Measurements from ENCODE around the gene GOLGA8B. TPM values are rescaled to one million over a fixed set of nuclear protein-coding genes. Genes with fewer than 3 reads are reported as not detected.

GOLGA8B gene
- total RNA-seq, 4 donors from 2014 or later, result 39.4 to 145 (median 49.5) TPM

DNA sequence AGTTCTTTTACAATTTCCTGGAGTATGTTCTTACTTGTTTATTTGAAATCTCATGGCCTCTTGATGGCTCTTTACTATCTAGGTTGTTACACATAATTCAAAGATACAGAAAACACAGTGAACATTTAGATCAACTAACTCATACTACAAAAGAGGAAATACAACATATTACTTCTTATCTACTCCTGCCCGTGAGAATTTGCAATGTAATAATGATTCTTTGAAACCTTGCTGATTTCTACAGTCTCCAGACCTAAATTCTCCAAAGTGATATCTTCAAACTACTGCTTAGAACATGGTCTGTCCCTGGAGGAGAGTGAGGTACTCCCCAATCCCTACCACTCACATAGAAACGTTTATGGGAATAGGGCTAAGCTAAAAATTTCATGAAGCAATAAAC, 29.9 kb upstream of the GOLGA8B start:
- 42 to 45% methylated on average over 2 of the region's 2 CpGs for WGBS, 2 donors
- intact Hi-C loops (cut with DNase I; ENCODE audit: low total_unique reads), result no loop called here
- no peak overlapping the region for H3K4me3 ChIP-seq (ENCODE audit: low read depth, poor library complexity, severe bottlenecking)
- DNase-seq (ENCODE audit: low spot score in 2 of 2), result no peak
- TF ChIP-seq, protein P1, sequence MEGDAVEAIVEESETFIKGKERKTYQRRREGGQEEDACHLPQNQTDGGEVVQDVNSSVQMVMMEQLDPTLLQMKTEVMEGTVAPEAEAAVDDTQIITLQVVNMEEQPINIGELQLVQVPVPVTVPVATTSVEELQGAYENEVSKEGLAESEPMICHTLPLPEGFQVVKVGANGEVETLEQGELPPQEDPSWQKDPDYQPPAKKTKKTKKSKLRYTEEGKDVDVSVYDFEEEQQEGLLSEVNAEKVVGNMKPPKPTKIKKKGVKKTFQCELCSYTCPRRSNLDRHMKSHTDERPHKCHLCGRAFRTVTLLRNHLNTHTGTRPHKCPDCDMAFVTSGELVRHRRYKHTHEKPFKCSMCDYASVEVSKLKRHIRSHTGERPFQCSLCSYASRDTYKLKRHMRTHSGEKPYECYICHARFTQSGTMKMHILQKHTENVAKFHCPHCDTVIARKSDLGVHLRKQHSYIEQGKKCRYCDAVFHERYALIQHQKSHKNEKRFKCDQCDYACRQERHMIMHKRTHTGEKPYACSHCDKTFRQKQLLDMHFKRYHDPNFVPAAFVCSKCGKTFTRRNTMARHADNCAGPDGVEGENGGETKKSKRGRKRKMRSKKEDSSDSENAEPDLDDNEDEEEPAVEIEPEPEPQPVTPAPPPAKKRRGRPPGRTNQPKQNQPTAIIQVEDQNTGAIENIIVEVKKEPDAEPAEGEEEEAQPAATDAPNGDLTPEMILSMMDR (IDR thresholded peaks at IDR 0.05), result no peak
- no peak for TF ChIP-seq POLR2A (IDR thresholded peaks at IDR 0.05)

DNA sequence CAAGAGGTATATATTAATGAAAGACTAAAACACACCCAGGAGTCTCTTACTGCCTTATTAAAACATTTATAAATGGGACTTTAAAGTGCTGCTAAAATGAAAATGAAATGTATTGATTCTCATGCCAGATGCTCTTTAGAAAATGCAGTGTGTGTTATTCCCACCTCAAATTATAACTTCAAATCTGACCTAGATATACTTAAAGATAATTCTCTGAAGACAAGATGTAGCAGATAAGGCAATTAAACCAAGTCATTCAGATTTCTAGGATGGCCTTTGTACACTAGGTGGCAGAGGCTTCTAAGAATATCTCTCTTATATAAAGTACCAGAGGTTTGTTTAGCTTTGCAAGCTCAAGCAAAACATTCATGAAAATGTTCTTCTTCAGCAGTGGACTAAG, 26.9 kb upstream of the GOLGA8B start:
- no peak overlapping the region for H3K4me3 ChIP-seq (ENCODE audit: low read depth, poor library complexity, severe bottlenecking)
- DNase-seq (ENCODE audit: low spot score in 2 of 2), result no peak
- intact Hi-C loops (cut with DNase I; ENCODE audit: low total_unique reads), result no loop called here
- TF ChIP-seq, protein P1 (IDR thresholded peaks at IDR 0.05), result no peak
- no peak for TF ChIP-seq POLR2A (IDR thresholded peaks at IDR 0.05)

- WGBS, 2 donors, result 51% methylated on average over 12 of the region's 12 CpGs
- no peak for TF ChIP-seq POLR2A (IDR thresholded peaks at IDR 0.05)
- TF ChIP-seq, protein P1 (IDR thresholded peaks at IDR 0.05), result no peak
- no peak overlapping the region for H3K4me3 ChIP-seq (ENCODE audit: low read depth, poor library complexity, severe bottlenecking)
- intact Hi-C loops (cut with DNase I; ENCODE audit: low total_unique reads), result no loop called here
- no peak for DNase-seq (ENCODE audit: low spot score in 2 of 2)
These were observed 25.9 kb upstream of the GOLGA8B start for GRCh38 chr15:34609102-34610057.

DNA sequence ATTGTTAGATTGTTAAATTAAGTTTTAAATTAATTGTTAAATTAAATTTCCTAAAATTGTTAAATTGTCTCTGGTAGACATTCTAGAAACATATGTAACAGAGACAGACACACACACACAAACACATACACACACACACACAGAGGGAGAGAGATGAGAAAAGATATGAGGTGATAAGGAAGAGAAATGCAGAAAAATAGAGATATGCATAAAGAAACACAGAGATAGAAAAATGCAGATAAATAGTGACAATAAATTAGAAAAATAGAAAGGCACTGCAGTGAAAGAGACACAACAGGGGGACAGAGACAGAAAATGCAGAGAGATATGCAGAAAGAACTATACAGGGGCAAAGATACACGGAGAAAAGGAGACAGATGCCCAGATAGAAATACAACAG, 25.1 kb upstream of the GOLGA8B start:
- H3K4me3 ChIP-seq (ENCODE audit: low read depth, poor library complexity, severe bottlenecking), result no peak overlapping the region
- intact Hi-C loops (cut with DNase I; ENCODE audit: low total_unique reads), result no loop called here
- no peak for DNase-seq (ENCODE audit: low spot score in 2 of 2)
- TF ChIP-seq, protein P1 (IDR thresholded peaks at IDR 0.05), result no peak
- TF ChIP-seq POLR2A (IDR thresholded peaks at IDR 0.05), result no peak
- 58% methylated on average over 1 of the region's 1 CpG for WGBS, 2 donors

DNA sequence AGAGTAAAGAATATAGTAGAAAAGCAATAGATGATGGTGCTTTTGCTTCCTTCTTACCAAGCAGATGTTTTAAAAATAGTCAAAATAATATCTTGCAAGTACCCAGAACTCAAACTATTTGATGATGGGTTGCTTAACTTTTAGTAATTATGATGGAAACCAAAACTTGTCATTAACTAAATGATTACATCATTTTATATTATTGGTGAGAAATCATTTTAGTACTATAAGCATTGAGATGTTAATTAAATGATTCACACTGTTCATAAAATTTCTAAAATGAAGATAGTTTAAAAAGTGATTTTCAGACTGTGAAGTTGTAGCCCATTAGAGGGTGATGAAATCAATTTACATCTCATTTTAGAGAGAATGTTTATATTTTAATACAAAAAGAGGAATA, 24.4 kb upstream of the GOLGA8B start:
- no peak for DNase-seq (ENCODE audit: low spot score in 2 of 2)
- TF ChIP-seq, protein P1 (IDR thresholded peaks at IDR 0.05), result no peak
- no peak for TF ChIP-seq POLR2A (IDR thresholded peaks at IDR 0.05)
- no peak overlapping the region for H3K4me3 ChIP-seq (ENCODE audit: low read depth, poor library complexity, severe bottlenecking)
- intact Hi-C loops (cut with DNase I; ENCODE audit: low total_unique reads), result no loop called here

DNA sequence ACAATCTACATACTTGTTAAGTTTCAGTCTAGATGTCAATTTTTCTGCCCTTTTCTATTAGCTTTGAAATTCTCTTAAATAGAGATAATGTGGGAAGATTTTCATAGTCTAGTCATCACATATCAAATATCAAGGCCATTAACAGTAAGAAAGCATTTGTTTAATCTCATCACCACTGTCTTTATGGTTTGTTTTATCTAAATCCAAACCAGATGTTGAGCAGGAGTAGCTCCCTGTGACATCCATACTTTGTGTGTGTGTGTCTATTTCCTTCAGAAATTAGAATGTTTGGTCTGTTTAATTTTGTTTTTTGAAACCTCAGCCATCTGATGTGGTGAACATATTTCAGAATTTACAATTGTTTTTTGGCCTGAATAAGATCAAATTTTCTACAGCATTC, 23.1 kb upstream of the GOLGA8B start:
- DNase-seq (ENCODE audit: low spot score in 2 of 2), result no peak
- no peak overlapping the region for H3K4me3 ChIP-seq (ENCODE audit: low read depth, poor library complexity, severe bottlenecking)
- TF ChIP-seq, protein P1 (IDR thresholded peaks at IDR 0.05), result no peak
- TF ChIP-seq POLR2A (IDR thresholded peaks at IDR 0.05), result no peak
- intact Hi-C loops (cut with DNase I; ENCODE audit: low total_unique reads), result no loop called here
